Natural killer cell treated with Interleukin-12 subunit alpha and Interleukin-12 subunit beta and Interleukin-15 and Interleukin-18, amount 100 ng/mL, for 72 hours (primary cell): ENCODE measurements around the gene PSAPL1. TPM values are rescaled to one million over a fixed set of nuclear protein-coding genes. Genes with fewer than 3 reads are reported as not detected.

Experiments used
- ATAC-seq, 2 donors: fragments of 150-1000 bp; cut with Tn5 transposase in 1 of 2; sonication (Bioruptor Pico), chemical (Tn5 transposase) in 1 of 2; 2 replicates each; pipeline ENCODE4 v1.10.0; 2021
- DNase-seq: peaks from one replicate; pipeline ENCODE4 v3.0.0; 2022; ENCODE audit warnings: low spot score
- H3K27ac Mint-ChIP-seq, 2 donors: 1 replicate in 1 of 2; 2 replicates in 1 of 2; pipeline ENCODE4 v1.8.0; 2022; ENCODE audit warnings: mixed read lengths in 2 of 2, mild to moderate bottlenecking in 1 of 2, moderate library complexity in 1 of 2
- H3K27me3 Mint-ChIP-seq, 2 donors: 1 replicate in 1 of 2; 2 replicates in 1 of 2; pipeline ENCODE4 v1.8.0; 2022; ENCODE audit warnings: mixed read lengths in 2 of 2
- H3K36me3 Mint-ChIP-seq: one replicate; pipeline ENCODE4 v1.8.0; 2022; ENCODE audit warnings: mixed read lengths
- H3K4me1 Mint-ChIP-seq, 2 donors: 1 replicate in 1 of 2; 2 replicates in 1 of 2; pipeline ENCODE4 v1.8.0; 2022; ENCODE audit warnings: low read depth in 2 of 2, mixed read lengths in 2 of 2, mild to moderate bottlenecking in 1 of 2
- H3K4me3 Mint-ChIP-seq: one replicate; pipeline ENCODE4 v1.8.0; 2022; ENCODE audit warnings: mixed read lengths
- H3K9me3 Mint-ChIP-seq: 2 replicates; pipeline ENCODE4 v1.8.0; 2022; ENCODE audit warnings: mixed read lengths
- total RNA-seq, 2 donors: library from RNA; stranded (reverse); gene quantifications; one replicate each; pipeline ENCODE4 v1.2.3, GENCODE V29; 2022

PSAPL1 gene
- total RNA-seq, 2 donors from 2014 or later, result not detected

DNA sequence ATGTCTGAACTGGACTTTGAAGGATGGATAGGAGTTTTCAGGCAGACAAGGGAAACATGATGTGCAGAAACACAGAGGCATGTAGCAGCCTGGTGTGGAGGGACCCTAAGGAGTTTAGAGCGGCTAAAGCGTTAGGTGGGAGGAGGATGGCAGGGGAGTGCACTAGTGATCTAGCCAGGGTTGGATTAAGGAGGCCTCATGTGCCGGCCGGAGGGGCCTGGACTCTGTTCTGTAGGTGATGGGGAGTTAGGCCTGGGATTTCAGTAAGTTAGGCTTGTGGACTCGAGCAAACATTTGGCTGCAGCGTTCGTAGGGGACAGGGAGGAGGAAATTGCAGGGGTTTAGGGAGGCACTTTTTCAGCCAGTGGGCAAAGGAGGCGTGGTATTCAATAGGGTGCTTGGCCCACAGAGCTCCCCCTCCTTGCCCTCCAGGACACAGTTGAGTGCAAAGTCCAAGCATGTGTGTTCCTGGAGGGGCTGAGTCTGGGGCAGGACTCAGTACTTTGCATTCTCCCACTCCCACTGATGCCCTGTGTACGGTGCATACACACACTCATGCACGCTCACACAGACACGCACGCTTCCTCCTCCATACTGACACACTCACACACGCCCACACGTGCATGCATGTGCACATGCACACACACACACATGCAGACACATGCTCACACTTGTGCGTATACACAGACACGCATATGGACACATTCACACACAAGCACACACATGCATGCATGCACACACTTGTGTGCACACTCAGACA is 18.6 kb downstream of the PSAPL1 start:
- H3K27me3 Mint-ChIP-seq, result peaks cover 26 to 39% of the 10 kb centered on the region in 2 donors
- no peaks in the 10 kb centered on the region for H3K36me3 Mint-ChIP-seq
- DNase-seq (peak; percentile 16), ATAC-seq (no peak)
- no peaks in the 10 kb centered on the region for H3K9me3 Mint-ChIP-seq
- H3K4me3 Mint-ChIP-seq, result no peak overlapping the region
- H3K27ac Mint-ChIP-seq, result no peak overlapping the region
- H3K4me1 Mint-ChIP-seq, result no peaks in the 10 kb centered on the region

DNA sequence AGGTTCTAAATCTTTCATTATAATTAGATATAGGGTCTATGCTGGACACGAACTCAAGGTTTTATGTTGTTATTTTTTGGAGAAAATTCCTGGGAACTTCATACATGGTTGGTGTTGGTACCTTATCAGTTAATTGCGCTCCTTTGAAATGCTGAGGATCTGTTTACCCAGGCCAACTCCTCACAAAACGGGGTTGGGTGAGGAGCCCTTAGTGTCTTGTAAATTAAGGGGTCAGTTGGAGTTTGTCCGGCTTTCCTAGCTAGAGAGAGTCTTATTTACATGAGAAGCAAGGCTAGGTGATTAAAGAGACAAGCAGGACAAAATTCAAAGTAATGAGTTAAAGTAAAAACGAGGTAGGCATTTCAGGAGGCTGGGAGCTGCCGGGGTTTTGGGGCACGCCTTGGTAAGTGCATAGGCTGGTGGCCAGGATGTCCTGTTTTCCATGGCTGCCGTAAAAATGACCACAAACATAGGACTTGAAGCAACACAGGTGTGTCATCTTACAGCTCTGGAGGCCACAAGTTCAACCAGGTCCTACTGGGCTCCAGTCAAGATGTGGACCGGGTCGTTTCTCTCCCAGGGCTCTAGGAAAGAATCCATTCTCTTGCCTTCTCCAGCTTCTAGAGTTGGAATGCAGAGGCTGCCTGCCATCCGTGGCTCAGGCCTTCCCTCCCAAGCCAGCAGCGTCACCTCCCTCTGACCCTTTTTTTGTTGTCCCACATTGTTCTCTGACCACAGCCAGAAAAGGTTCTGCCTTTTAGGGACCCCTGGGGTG is 19.8 kb downstream of the PSAPL1 start:
- DNase-seq (no peak), ATAC-seq (no peak)
- no peaks in the 10 kb centered on the region for H3K4me1 Mint-ChIP-seq
- H3K36me3 Mint-ChIP-seq, result no peaks in the 10 kb centered on the region
- H3K4me3 Mint-ChIP-seq, result no peak overlapping the region
- H3K27me3 Mint-ChIP-seq, result peaks cover 29 to 39% of the 10 kb centered on the region in 2 donors
- no peak overlapping the region for H3K27ac Mint-ChIP-seq
- H3K9me3 Mint-ChIP-seq, result no peaks in the 10 kb centered on the region

DNA sequence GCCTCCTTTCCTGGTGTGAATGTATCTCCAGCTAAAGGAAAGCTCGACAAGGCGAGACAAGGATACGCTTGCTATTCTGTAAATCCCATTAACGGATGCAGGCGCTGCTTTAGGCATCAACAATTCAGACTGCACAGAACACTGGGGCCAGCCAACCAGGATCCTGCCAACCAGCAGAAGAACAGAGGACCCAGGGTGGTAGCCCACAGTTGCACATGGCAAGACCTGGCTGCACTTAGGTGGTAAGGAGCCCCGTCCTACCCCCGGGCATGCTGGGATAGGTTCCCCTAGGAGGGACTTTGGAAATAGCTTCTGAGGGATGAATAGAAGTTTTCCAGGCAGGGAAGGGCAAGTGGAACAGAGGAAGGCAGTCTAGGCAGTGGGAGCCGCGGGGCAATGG is 20.7 kb downstream of the PSAPL1 start:
- Mint-ChIP-seq H3K4me1 (no peaks in the 10 kb centered on the region), H3K9me3 (peaks cover under 1% of the 10 kb centered on the region), H3K4me3 (no peak overlapping the region), H3K27me3 (peaks cover 29 to 42% of the 10 kb centered on the region in 2 donors), H3K27ac (no peak overlapping the region), H3K36me3 (peaks cover 2% of the 10 kb centered on the region)
- no peak for DNase-seq
- ATAC-seq, result no peak

DNA sequence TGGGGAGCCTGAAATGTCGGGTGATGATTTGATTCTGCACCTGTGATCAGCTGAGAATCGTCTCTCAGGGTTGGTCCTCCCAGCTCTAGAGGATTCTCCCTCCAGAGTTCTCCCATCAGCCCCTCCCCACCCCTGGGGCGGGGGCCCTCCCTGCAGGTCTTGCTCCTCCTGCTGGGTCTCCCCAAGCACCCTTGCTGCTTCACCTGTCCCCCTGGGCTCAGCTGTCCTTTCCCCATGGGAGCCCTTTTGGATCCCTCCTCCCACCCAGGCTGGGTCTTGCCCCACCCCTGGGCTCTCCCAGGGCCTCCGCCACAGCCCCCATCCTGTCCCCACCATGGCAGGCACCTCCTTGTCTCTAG is 22.2 kb downstream of the PSAPL1 start:
- Mint-ChIP-seq H3K4me1 (no peaks in the 10 kb centered on the region), H3K27ac (no peak overlapping the region), H3K36me3 (peaks cover 17% of the 10 kb centered on the region), H3K4me3 (no peak overlapping the region), H3K9me3 (peaks cover 12% of the 10 kb centered on the region), H3K27me3 (peaks cover 44 to 48% of the 10 kb centered on the region in 2 donors)
- DNase-seq (peak; percentile 60), ATAC-seq (peak in 1 of 2 donors; percentile 24)

DNA sequence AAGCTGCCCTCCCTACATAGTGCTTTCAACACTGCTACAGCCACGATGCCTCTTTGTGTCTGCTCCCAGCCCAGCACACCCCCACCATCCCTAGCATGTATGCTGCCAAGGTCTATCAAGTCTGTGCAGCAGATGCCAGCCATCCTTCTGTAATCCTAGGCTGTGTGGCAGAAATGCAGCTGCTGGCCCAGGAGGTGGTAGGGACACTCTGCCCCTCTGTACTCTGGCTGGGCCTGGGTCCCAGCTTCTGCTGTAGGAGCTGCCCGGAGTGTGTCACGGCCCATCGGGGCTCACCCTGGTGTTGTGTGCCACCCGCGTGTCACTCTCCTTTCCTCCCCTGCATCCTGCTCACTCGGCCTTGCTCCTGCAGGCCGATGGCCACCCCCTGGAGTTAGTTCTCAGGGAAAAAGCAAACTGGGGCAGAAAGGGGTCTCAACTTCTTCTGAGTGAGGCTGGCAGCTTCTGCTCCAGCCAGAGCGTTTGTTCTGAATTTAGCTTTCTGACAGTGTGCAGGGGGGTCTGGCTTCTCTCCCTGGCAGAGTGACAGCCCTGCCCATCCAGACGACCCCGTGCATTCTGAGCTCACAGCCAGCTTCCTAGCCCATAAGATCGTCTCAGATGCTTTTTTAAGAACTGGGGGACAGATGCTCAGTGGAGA is 22.7 kb downstream of the PSAPL1 start:
- H3K9me3 Mint-ChIP-seq, result peaks cover 15% of the 10 kb centered on the region
- DNase-seq, result peak; percentile 48
- H3K4me3 Mint-ChIP-seq, result no peak overlapping the region
- no peak for ATAC-seq
- H3K36me3 Mint-ChIP-seq, result peaks cover 22% of the 10 kb centered on the region
- no peak overlapping the region for H3K27ac Mint-ChIP-seq
- H3K4me1 Mint-ChIP-seq, result no peaks in the 10 kb centered on the region
- H3K27me3 Mint-ChIP-seq, result peaks cover 49 to 53% of the 10 kb centered on the region in 2 donors

DNA sequence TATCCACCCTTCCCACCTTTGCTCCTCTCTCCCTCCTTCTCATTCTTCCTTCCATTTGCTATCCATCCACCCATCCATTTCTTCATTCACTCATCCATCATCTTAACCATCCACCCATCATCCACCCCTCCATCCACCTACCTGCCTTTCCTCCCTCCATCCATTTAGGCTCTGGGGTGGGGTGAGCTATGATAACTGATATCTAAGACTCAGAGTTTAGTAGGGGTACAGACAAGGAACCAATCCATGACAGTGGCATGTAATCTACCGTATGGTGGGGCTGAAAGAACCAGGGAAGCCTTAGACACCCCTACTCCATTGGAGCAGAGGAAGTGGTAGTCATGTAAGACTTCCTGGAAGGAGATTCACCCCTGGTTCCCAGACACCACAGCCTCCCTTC is 23.2 kb downstream of the PSAPL1 start:
- Mint-ChIP-seq H3K4me3 (no peak overlapping the region), H3K27ac (no peak overlapping the region), H3K36me3 (peaks cover 27% of the 10 kb centered on the region), H3K9me3 (peaks cover 15% of the 10 kb centered on the region), H3K27me3 (peaks cover 52 to 54% of the 10 kb centered on the region in 2 donors), H3K4me1 (no peaks in the 10 kb centered on the region)
- ATAC-seq (no peak), DNase-seq (no peak)

DNA sequence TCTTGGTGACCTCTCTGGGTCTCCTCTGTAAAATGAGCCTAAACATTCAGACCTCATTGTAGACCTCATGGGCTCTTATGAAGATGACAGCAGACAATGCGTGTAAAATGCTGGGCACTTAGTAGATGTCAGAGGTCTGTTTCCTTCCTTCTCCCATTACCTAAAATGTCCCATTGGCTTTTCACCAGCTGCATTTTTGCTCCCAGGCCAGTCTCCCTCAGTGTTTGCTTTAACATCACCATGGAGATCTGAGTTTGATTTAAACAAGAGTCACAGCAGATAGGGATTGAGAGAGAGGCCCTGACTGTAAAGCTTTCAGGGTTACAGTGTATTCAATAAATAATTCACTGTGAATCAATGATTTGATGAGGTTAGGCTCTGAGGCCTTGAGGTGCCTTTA is 24.3 kb downstream of the PSAPL1 start:
- H3K4me3 Mint-ChIP-seq, result no peak overlapping the region
- ATAC-seq, result no peak
- peaks cover 15% of the 10 kb centered on the region for H3K9me3 Mint-ChIP-seq
- peaks cover 33% of the 10 kb centered on the region for H3K36me3 Mint-ChIP-seq
- no peaks in the 10 kb centered on the region for H3K4me1 Mint-ChIP-seq
- peaks cover 48 to 58% of the 10 kb centered on the region in 2 donors for H3K27me3 Mint-ChIP-seq
- peak; percentile 15 for DNase-seq
- H3K27ac Mint-ChIP-seq, result no peak overlapping the region

DNA sequence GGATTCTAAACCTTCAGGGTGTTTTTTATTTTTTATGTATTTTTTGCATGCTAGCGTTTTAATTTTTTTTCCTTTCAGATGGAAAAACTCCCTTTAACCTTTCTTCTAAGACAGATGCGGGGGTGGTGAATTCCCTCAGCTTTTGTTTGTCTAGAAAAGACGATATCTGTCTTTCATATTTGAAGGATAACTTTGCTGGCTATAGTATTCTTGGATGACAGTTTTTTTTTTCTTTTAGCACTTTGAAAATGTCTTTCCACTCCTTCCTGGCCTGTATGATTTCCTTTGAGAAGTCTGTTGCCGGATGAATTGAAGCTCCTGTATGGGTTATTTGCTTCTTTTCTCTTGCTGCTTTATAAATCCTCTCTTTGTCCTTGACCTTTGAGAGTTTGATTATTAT is 26.6 kb downstream of the PSAPL1 start:
- Mint-ChIP-seq H3K27me3 (peaks cover 43 to 59% of the 10 kb centered on the region in 2 donors), H3K9me3 (peaks cover 15% of the 10 kb centered on the region), H3K4me3 (no peak overlapping the region), H3K27ac (no peak overlapping the region), H3K36me3 (peaks cover 40% of the 10 kb centered on the region), H3K4me1 (no peaks in the 10 kb centered on the region)
- no peak for DNase-seq
- no peak for ATAC-seq

DNA sequence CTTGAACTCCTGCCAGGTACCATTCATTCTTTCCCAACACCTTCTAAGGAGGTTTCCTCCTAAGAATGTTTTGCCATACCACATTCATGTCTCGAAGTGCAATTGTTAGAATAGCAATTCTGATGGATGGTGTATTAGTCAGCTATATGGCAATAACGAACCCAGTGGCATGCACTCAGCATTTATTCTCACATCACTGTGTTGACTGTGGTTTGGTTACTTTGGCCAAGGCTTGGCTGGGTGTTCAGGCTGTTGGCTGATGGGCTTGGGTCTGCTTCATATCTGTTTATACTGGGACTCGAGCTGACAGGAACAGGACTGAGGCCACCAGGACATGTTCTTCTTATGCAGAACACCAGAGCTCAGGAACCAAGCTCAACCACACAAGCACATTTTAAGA is 31.7 kb downstream of the PSAPL1 start:
- DNase-seq (peak; percentile 38), ATAC-seq (no peak)
- Mint-ChIP-seq H3K4me3 (no peak overlapping the region), H3K27ac (no peak overlapping the region), H3K27me3 (peaks cover 36 to 77% of the 10 kb centered on the region in 2 donors), H3K36me3 (peaks cover 28% of the 10 kb centered on the region), H3K9me3 (peaks cover 12% of the 10 kb centered on the region), H3K4me1 (peaks cover 0 to 13% of the 10 kb centered on the region in 2 donors)

DNA sequence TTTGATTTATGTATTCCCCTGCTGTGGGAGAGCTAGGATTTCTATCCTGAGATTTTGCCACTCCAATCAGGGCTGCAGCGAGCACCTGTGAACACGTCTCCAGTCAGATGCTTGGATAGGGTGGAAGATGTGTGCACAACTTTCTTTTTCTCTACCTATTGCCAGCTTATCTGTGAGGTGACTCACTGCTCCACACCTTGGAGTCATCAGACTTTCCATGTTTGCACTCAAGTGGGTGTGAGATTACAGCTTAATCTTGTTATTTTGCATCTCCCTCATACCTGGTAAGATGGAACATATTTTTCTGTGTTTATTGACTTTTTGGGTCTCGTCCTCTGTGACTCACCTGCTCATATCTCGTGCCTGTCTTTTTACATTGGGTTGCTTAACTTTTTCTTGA is 32.2 kb downstream of the PSAPL1 start:
- Mint-ChIP-seq H3K27me3 (peaks cover 32 to 74% of the 10 kb centered on the region in 2 donors), H3K27ac (no peak overlapping the region)

DNA sequence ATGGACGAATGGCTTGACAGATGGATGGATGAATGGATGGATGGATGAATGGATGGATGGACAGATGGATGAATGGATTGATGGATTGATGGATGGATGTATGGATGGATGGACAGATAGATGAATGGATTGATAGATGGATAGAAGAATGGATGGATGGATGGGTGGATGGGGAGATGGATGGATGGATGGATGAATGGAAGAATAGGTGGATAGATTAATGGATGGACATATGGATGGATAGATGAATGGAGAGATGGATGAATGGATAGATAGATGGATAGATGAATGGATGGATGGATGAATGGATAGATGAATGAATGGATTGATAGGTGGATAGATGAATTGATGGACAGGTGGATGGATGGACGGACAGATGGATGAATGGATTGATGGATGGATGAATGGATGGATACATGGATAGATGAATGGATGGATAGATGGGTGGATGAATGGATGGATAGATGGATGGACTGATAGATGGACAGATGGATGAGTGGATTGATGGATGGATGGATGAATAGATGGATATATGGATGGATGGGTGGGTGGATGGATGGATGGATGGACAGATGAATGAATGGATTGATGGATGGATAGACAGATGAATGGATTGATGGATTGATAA is 33.9 kb downstream of the PSAPL1 start:
- H3K36me3 Mint-ChIP-seq, result peaks cover 9% of the 10 kb centered on the region
- ATAC-seq, result no peak
- H3K4me1 Mint-ChIP-seq, result peaks cover 0 to 13% of the 10 kb centered on the region in 2 donors
- peak overlapping the region in 1 of 2 donors; percentile 2 for H3K27ac Mint-ChIP-seq
- H3K27me3 Mint-ChIP-seq, result peaks cover 22 to 69% of the 10 kb centered on the region in 2 donors
- H3K4me3 Mint-ChIP-seq, result no peak overlapping the region
- DNase-seq, result peak; percentile 23
- H3K9me3 Mint-ChIP-seq, result peaks cover 6% of the 10 kb centered on the region

More for the DNA sequence above, 32.2 kb downstream of the PSAPL1 start:
- Mint-ChIP-seq H3K9me3 (peaks cover 9% of the 10 kb centered on the region), H3K4me1 (peaks cover 0 to 13% of the 10 kb centered on the region in 2 donors), H3K4me3 (no peak overlapping the region), H3K36me3 (peaks cover 24% of the 10 kb centered on the region)
- no peak for DNase-seq
- no peak for ATAC-seq

DNA sequence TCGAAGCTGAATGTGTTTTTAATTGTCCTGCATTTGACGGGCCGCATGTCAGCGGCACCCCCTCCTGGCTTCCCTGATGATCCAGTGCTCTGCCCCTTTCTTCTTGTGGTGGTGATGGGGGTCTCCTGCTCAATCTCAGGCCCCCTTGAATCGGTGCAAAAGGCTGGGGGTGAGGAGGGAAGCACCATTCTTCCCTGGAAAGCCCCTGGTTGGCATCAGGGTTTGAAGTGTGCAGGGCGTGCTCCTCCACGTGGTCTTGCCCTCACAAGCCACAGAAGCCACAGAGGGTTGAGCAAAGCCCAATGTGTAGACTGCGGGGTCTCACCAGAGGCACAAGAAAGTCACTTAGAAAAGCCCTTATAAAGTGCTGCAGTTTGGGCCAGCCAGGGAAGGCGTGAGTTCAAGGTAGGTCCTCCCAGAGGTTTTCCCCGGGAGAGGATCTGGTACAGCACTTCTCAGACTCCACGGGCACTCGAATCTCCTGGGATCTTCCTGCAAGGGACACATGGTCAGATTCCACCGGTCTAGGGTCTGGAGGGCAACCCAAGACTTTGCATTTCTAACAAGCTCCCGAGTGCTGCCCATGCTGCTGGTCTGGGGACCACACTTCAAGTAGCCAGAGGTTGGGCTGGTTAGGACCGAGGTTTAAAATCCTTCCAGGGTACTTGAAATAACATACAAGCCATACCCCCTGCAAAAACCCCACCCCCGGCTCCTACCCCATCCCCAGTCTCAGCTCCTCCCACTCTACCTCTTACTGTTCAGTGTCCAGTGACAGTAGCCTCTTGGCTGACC is 35.1 kb downstream of the PSAPL1 start:
- H3K4me3 Mint-ChIP-seq, result no peak overlapping the region
- DNase-seq (peak; percentile 56), ATAC-seq (no peak)
- H3K27ac Mint-ChIP-seq, result no peak overlapping the region
- H3K27me3 Mint-ChIP-seq, result peaks cover 15 to 58% of the 10 kb centered on the region in 2 donors
- H3K36me3 Mint-ChIP-seq, result peaks cover 2% of the 10 kb centered on the region
- peaks cover 6% of the 10 kb centered on the region for H3K9me3 Mint-ChIP-seq
- peaks cover 0 to 13% of the 10 kb centered on the region in 2 donors for H3K4me1 Mint-ChIP-seq
